Measurements from ENCODE around the gene CASKIN1.
"Not testable (repeated sequence)": the region's sequence is repeated elsewhere in the genome, so short reads cannot be mapped to it uniquely, and the experiment has no call there.

CASKIN1 gene

GRCh38 chr16:2154533-2155090 lies 41.8 kb downstream of the CASKIN1 start:
- DNase-seq, result no peak

GRCh38 chr16:2152695-2153506 lies 43.5 kb downstream of the CASKIN1 start:
- no peak for DNase-seq

- no peak for DNase-seq
Observed at GRCh38 chr16:2151188-2152091, 45.0 kb downstream of the CASKIN1 start.

GRCh38 chr16:2150418-2151187 lies 45.8 kb downstream of the CASKIN1 start:
- DNase-seq, result no peak

GRCh38 chr16:2149630-2150417 lies 46.6 kb downstream of the CASKIN1 start:
- DNase-seq, result no peak

- DNase-seq, result no peak
Observed at GRCh38 chr16:2148714-2149629, 47.4 kb downstream of the CASKIN1 start.

- peak; percentile 72 for DNase-seq
Observed at GRCh38 chr16:2147981-2148671, 48.3 kb downstream of the CASKIN1 start, which contains the start of gene RAB26. Gene RAB26 (plus strand): TSS chr16:2148625. CDS start chr16:2148784, 159 bp downstream.

GRCh38 chr16:2147378-2147777 lies 49.0 kb downstream of the CASKIN1 start:
- DNase-seq, result no peak

GRCh38 chr16:2145843-2146242 lies 50.6 kb downstream of the CASKIN1 start:
- DNase-seq, result no peak

GRCh38 chr16:2143878-2144485 lies 52.4 kb downstream of the CASKIN1 start:
- no peak for DNase-seq

- no peak for DNase-seq
Observed at GRCh38 chr16:2142942-2143877, 53.2 kb downstream of the CASKIN1 start.

- peak; percentile 39 for DNase-seq
Observed at GRCh38 chr16:2135770-2136490, 60.5 kb downstream of the CASKIN1 start, which contains the start of gene PKD1. Gene PKD1 (minus strand): TSS chr16:2135898. CDS start chr16:2135689, 209 bp downstream.

GRCh38 chr16:2135071-2135470 lies 61.3 kb downstream of the CASKIN1 start:
- not testable (repeated sequence) for DNase-seq

GRCh38 chr16:2133797-2134196 lies 62.6 kb downstream of the CASKIN1 start:
- not testable (repeated sequence) for DNase-seq

GRCh38 chr16:2129890-2130447 lies 66.4 kb downstream of the CASKIN1 start:
- not testable (repeated sequence) for DNase-seq

- not testable (repeated sequence) for DNase-seq
Observed at GRCh38 chr16:2129251-2129650, 67.2 kb downstream of the CASKIN1 start.

All from DMS79 treated with DMSO at 0.1 percent for 48 hours (cell line).